SK-N-SH (cell line): ENCODE data around the gene NLGN1. TPM values are rescaled to one million over a fixed set of nuclear protein-coding genes. Genes with fewer than 3 reads are reported as not detected.

Experiments used
- CTCF ChIA-PET: fragments of 300-600, 350-600 bp; formaldehyde crosslinking; extraction: SDS; loops from one replicate; lab custom pipeline; 2021; lab: Yijun Ruan, JAX
- POLR2A ChIA-PET: fragments of 350-600 bp; sonication (Branson Sonifier 250); formaldehyde crosslinking; extraction: SDS; loops from one replicate; lab custom pipeline; 2020; ENCODE audit warnings: antibody characterized with exemption, inconsistent platforms; lab: Yijun Ruan, JAX
- DNase-seq: peaks from one replicate; pipeline ENCODE4 v3.0.0; 2012
- H2AFZ ChIP-seq: fragments of 200-600 bp; sonication (generic); 2 replicates; pipeline ENCODE4 v1.8.1; 2016; ENCODE audit warnings: antibody characterized with exemption, mild to moderate bottlenecking, low read depth
- H3F3A ChIP-seq: fragments of 200-600 bp; sonication (generic); replicated peaks from 2 replicates; pipeline ENCODE3; 2016; ENCODE audit warnings: antibody characterized with exemption, mild to moderate bottlenecking; ENCODE audit not compliant: insufficient read depth
- H3K27ac ChIP-seq, 2 experiments: fragments of 200-500 bp in 1 of 2; fragments of 200-600 bp in 1 of 2; sonication (Bioruptor generic) in 1 of 2; sonication (generic), shearing (Covaris generic) in 1 of 2; 2 replicates each; pipeline versions ENCODE4 v1.5.1 to v1.6.1; 2014 to 2016; ENCODE audit warnings: low read depth in 2 of 2, inconsistent platforms in 1 of 2, low read length in 1 of 2, mild to moderate bottlenecking in 1 of 2, mixed read lengths in 1 of 2
- H3K27me3 ChIP-seq: fragments of 200-600 bp; sonication (generic), shearing (Covaris generic); 2 replicates; pipeline ENCODE4 v1.6.1; 2016; ENCODE audit warnings: mixed run types; ENCODE audit not compliant: insufficient read depth
- H3K36me3 ChIP-seq, 2 experiments: fragments of 200-500 bp in 1 of 2; fragments of 200-600 bp in 1 of 2; sonication (Bioruptor generic) in 1 of 2; sonication (generic) in 1 of 2; replicated peaks in 1 of 2; 2 replicates each; pipeline versions ENCODE3 to v1.5.1; 2014 to 2016; ENCODE audit warnings: low read length in 1 of 2, mild to moderate bottlenecking in 1 of 2; ENCODE audit not compliant: insufficient read depth in 2 of 2, control insufficient read depth in 1 of 2
- H3K4me1 ChIP-seq, 2 experiments: fragments of 200-500 bp in 1 of 2; fragments of 200-600 bp in 1 of 2; sonication (Bioruptor generic) in 1 of 2; sonication (generic), shearing (Covaris generic) in 1 of 2; 2 replicates each; pipeline versions ENCODE4 v1.5.1 to v1.6.1; 2014 to 2016; ENCODE audit warnings: low read depth in 1 of 2, low read length in 1 of 2, mixed run types in 1 of 2; ENCODE audit not compliant: insufficient read depth in 2 of 2, control insufficient read depth in 1 of 2
- H3K4me2 ChIP-seq: fragments of 200-600 bp; sonication (generic), shearing (Covaris generic); 2 replicates; pipeline ENCODE4 v1.6.1; 2017; ENCODE audit warnings: mixed run types
- H3K4me3 ChIP-seq, 2 experiments: fragments of 200-500 bp in 1 of 2; fragments of 200-600 bp in 1 of 2; sonication (Bioruptor generic) in 1 of 2; sonication (generic), shearing (Covaris generic) in 1 of 2; 2 replicates each; pipeline versions ENCODE4 v1.5.1 to v1.8.1; 2014 to 2016; ENCODE audit warnings: low read depth in 2 of 2, inconsistent platforms in 1 of 2, low read length in 1 of 2, mild to moderate bottlenecking in 1 of 2, mixed read lengths in 1 of 2, moderate library complexity in 1 of 2
- H3K79me2 ChIP-seq: fragments of 200-600 bp; sonication (generic); 2 replicates; pipeline ENCODE4 v1.8.1; 2017; ENCODE audit warnings: mild to moderate bottlenecking; ENCODE audit not compliant: insufficient read depth
- H3K9ac ChIP-seq: fragments of 200-600 bp; sonication (generic); 2 replicates; pipeline ENCODE4 v1.6.1; 2017; ENCODE audit warnings: mixed run types
- H3K9me2 ChIP-seq: fragments of 200-600 bp; sonication (generic); 2 replicates; pipeline ENCODE4 v1.6.1; 2017; ENCODE audit warnings: mixed run types
- H3K9me3 ChIP-seq: fragments of 200-600 bp; sonication (generic); 2 replicates; pipeline ENCODE4 v1.6.1; 2017; ENCODE audit warnings: mixed run types, mild to moderate bottlenecking, moderate library complexity
- H4K20me1 ChIP-seq: fragments of 200-600 bp; sonication (generic); 2 replicates; pipeline ENCODE4 v1.6.1; 2017; ENCODE audit warnings: mild to moderate bottlenecking, mixed run types; ENCODE audit not compliant: insufficient read depth
- CHD2 ChIP-seq: fragments of 150-350 bp; IDR thresholded peaks from 2 replicates; pipeline ENCODE4 v1.6.1; 2018; ENCODE audit warnings: low read length; ENCODE audit not compliant: partially characterized antibody
- ELF1 ChIP-seq: IDR thresholded peaks from 2 replicates; pipeline ENCODE4 v1.4.0; 2012
- FOSL2 ChIP-seq: IDR thresholded peaks from 2 replicates; pipeline ENCODE4 v1.4.0; 2012; ENCODE audit warnings: low read depth, mild to moderate bottlenecking, moderate library complexity, borderline replicate concordance
- FOXM1 ChIP-seq: IDR thresholded peaks from 2 replicates; pipeline ENCODE4 v1.4.0; 2012; ENCODE audit warnings: low read depth, mild to moderate bottlenecking
- JUND ChIP-seq: IDR thresholded peaks from 2 replicates; pipeline ENCODE4 v1.4.0; 2012
- MEF2A ChIP-seq: IDR thresholded peaks from 2 replicates; pipeline ENCODE4 v1.4.0; 2012; ENCODE audit warnings: low read depth, borderline replicate concordance
- RAD21 ChIP-seq: IDR thresholded peaks from 2 replicates; pipeline ENCODE4 v1.6.1; 2012; ENCODE audit warnings: mild to moderate bottlenecking, low read length
- REST ChIP-seq: IDR thresholded peaks from 2 replicates; pipeline ENCODE4 v1.6.1; 2012; ENCODE audit warnings: mild to moderate bottlenecking, low read depth, low read length, moderate library complexity
- RFX5 ChIP-seq: IDR thresholded peaks from 2 replicates; pipeline ENCODE4 v1.6.1; 2012; ENCODE audit warnings: mild to moderate bottlenecking, improper control_type of control experiment, low read length
- TAF1 ChIP-seq: IDR thresholded peaks from 2 replicates; pipeline ENCODE4 v1.6.1; 2012; ENCODE audit warnings: low read depth, mild to moderate bottlenecking, low read length, moderate library complexity, borderline replicate concordance
- TCF12 ChIP-seq: IDR thresholded peaks from 2 replicates; pipeline ENCODE4 v1.4.0; 2012
- USF1 ChIP-seq: IDR thresholded peaks from 2 replicates; pipeline ENCODE4 v1.4.0; 2012; ENCODE audit warnings: low read depth, borderline replicate concordance
- WGBS: methylation state at CpG from one replicate; pipeline ENCODE4 v1.1.6; 2017; ENCODE audit warnings: low lambda C conversion rate; 5-methylcytosine and 5-hydroxymethylcytosine counted together
- polyA plus RNA-seq, 3 experiments: library from polyadenylated mRNA; depleted of rRNA; stranded (reverse); fragments of >200 nt; gene quantifications; 2 replicates each; pipeline ENCODE4 v1.2.3, GENCODE V29; 2012
- TF ChIP-seq, protein P1 (sequence below): IDR thresholded peaks from 2 replicates; pipeline ENCODE4 v1.4.0; 2012; ENCODE audit warnings: low read depth, borderline replicate concordance

The NLGN1 gene
- polyA plus RNA-seq, 1 of the 3 experiments (the other 2 are of a cell fraction) = 1.5 TPM

GRCh38 chr3:173869766-173870165, 472.2 kb downstream of the NLGN1 start:
- no peak overlapping the region for H3K27ac ChIP-seq
- H3F3A ChIP-seq = no peaks in the 10 kb centered on the region
- H3K4me1 ChIP-seq = no peaks in the 10 kb centered on the region
- H3K36me3 ChIP-seq = no peaks in the 10 kb centered on the region
- ChIA-PET CTCF (no interaction called here), POLR2A (no interaction called here)
- no peak for DNase-seq
- no peak overlapping the region for H3K9ac ChIP-seq
- no peak for TF ChIP-seq CHD2
- no peak for TF ChIP-seq FOSL2
- TF ChIP-seq JUND = no peak
- TF ChIP-seq TAF1 = no peak
- no peak for TF ChIP-seq FOXM1
- no peak for TF ChIP-seq RFX5
- TF ChIP-seq, protein P1, sequence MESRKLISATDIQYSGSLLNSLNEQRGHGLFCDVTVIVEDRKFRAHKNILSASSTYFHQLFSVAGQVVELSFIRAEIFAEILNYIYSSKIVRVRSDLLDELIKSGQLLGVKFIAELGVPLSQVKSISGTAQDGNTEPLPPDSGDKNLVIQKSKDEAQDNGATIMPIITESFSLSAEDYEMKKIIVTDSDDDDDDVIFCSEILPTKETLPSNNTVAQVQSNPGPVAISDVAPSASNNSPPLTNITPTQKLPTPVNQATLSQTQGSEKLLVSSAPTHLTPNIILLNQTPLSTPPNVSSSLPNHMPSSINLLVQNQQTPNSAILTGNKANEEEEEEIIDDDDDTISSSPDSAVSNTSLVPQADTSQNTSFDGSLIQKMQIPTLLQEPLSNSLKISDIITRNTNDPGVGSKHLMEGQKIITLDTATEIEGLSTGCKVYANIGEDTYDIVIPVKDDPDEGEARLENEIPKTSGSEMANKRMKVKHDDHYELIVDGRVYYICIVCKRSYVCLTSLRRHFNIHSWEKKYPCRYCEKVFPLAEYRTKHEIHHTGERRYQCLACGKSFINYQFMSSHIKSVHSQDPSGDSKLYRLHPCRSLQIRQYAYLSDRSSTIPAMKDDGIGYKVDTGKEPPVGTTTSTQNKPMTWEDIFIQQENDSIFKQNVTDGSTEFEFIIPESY = no peak
- TF ChIP-seq MEF2A = no peak
- TF ChIP-seq ELF1 = no peak
- no peak for TF ChIP-seq RAD21
- no peak for TF ChIP-seq REST
- TF ChIP-seq TCF12 = no peak
- TF ChIP-seq USF1 = no peak
- H3K4me3 ChIP-seq = no peak overlapping the region
- no peak overlapping the region for H2AFZ ChIP-seq
- H3K9me2 ChIP-seq = no peaks in the 10 kb centered on the region
- no peaks in the 10 kb centered on the region for H4K20me1 ChIP-seq
- H3K9me3 ChIP-seq = no peaks in the 10 kb centered on the region
- H3K79me2 ChIP-seq = no peaks in the 10 kb centered on the region
- H3K27me3 ChIP-seq = no peaks in the 10 kb centered on the region
- 88% methylated on average over 3 of the region's 3 CpGs for WGBS
- no peak overlapping the region for H3K4me2 ChIP-seq

DNA sequence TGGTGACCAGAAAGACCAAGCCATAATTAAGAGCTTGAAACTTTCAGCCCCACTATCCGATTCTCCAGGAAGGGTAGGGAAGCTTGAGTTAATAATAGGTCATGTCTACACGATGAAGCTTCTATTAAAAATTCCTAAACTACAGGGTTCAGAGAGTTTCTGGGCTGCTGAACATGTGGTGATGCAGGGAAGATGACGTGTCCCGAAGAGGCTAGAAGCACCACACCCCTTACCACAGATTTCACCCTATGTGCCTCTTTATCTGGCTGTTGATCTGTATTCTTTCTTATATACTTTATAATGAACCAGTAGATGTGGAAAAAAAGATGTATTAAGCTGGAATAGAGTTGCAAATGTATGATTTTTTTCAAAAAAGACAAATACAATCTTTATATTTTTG, 473.4 kb downstream of the NLGN1 start:
- ChIA-PET POLR2A (no interaction called here), CTCF (no interaction called here)
- H3F3A ChIP-seq = no peaks in the 10 kb centered on the region
- H4K20me1 ChIP-seq = no peaks in the 10 kb centered on the region
- no peaks in the 10 kb centered on the region for H3K9me3 ChIP-seq
- H2AFZ ChIP-seq = 0 out of 2 replicates have a peak overlapping the region, but pooled peaks have one; percentile 20
- no peaks in the 10 kb centered on the region for H3K36me3 ChIP-seq
- no peaks in the 10 kb centered on the region for H3K9me2 ChIP-seq
- no peaks in the 10 kb centered on the region for H3K79me2 ChIP-seq
- H3K9ac ChIP-seq = no peak overlapping the region
- 76% methylated on average over 4 of the region's 4 CpGs for WGBS
- no peaks in the 10 kb centered on the region for H3K27me3 ChIP-seq
- no peaks in the 10 kb centered on the region; a peak in 1 of 4 replicates for H3K4me1 ChIP-seq
- H3K4me3 ChIP-seq = no peak overlapping the region
- H3K4me2 ChIP-seq = no peak overlapping the region
- no peak for TF ChIP-seq USF1
- TF ChIP-seq ELF1 = no peak
- no peak for DNase-seq
- H3K27ac ChIP-seq = peak overlapping the region in 1 of 2 experiments; percentile 42; a peak in 2 of 4 replicates
